ENCODE measurements around the gene DCLK1.
A peak's percentile ranks its signal among the peaks of the same experiment; 100 is the strongest.

Gene DCLK1

GRCh38 chr13:35891507-35892441, 239.4 kb downstream of the DCLK1 start:
- no peak for DNase-seq

- DNase-seq, result no peak
Measured at GRCh38 chr13:35889560-35889959, 241.6 kb downstream of the DCLK1 start.

GRCh38 chr13:35888981-35889380, 242.2 kb downstream of the DCLK1 start:
- no peak for DNase-seq

- DNase-seq, result peak; percentile 65 to 81
Measured at GRCh38 chr13:35888457-35888883, 242.7 kb downstream of the DCLK1 start.

- DNase-seq, result peak in 1 of 2 experiments; percentile 19
Measured at GRCh38 chr13:35887115-35887666, 244.0 kb downstream of the DCLK1 start.

- DNase-seq, result no peak
Measured at GRCh38 chr13:35886332-35887114, 244.7 kb downstream of the DCLK1 start.

GRCh38 chr13:35884211-35884760, 246.9 kb downstream of the DCLK1 start:
- no peak for DNase-seq

- DNase-seq, result no peak
Measured at GRCh38 chr13:35882722-35883497, 248.3 kb downstream of the DCLK1 start.

- peak; percentile 77 to 87 for DNase-seq
Measured at GRCh38 chr13:35881360-35881759, 249.8 kb downstream of the DCLK1 start.

- DNase-seq, result no peak
Measured at GRCh38 chr13:35879111-35879510, 252.1 kb downstream of the DCLK1 start.

GRCh38 chr13:35876601-35877000, 254.6 kb downstream of the DCLK1 start:
- DNase-seq, result no peak

- DNase-seq, result peak in 1 of 2 experiments; percentile 2
Measured at GRCh38 chr13:35874704-35875103, 256.5 kb downstream of the DCLK1 start.

- DNase-seq, result no peak
Measured at GRCh38 chr13:35872369-35872768, 258.8 kb downstream of the DCLK1 start.

- DNase-seq, result no peak
Measured at GRCh38 chr13:35871561-35871960, 259.6 kb downstream of the DCLK1 start.

GRCh38 chr13:35866801-35867200, 264.4 kb downstream of the DCLK1 start:
- peak in 1 of 2 experiments; percentile 61 for DNase-seq

GRCh38 chr13:35865341-35866240, 265.6 kb downstream of the DCLK1 start:
- no peak for DNase-seq

GRCh38 chr13:35860661-35861060, 270.5 kb downstream of the DCLK1 start:
- DNase-seq, result no peak

- no peak for DNase-seq
Measured at GRCh38 chr13:35859981-35860380, 271.2 kb downstream of the DCLK1 start.

GRCh38 chr13:35858665-35859064, 272.5 kb downstream of the DCLK1 start:
- DNase-seq, result no peak

GRCh38 chr13:35857769-35858168, 273.4 kb downstream of the DCLK1 start:
- DNase-seq, result no peak

GRCh38 chr13:35856721-35857364, 274.3 kb downstream of the DCLK1 start:
- no peak for DNase-seq

Measured in NCI-H446 (cell line).